ENCODE measurements around the gene ACBD4. TPM values are rescaled to one million over a fixed set of nuclear protein-coding genes. Genes with fewer than 3 reads are reported as not detected.

The ACBD4 gene
- total and polyA plus RNA-seq, 2 of the 13 experiments (the other 11 are each of a cell fraction or from before 2014, with no cell fraction given) = 16.1 to 26.9 TPM

DNA sequence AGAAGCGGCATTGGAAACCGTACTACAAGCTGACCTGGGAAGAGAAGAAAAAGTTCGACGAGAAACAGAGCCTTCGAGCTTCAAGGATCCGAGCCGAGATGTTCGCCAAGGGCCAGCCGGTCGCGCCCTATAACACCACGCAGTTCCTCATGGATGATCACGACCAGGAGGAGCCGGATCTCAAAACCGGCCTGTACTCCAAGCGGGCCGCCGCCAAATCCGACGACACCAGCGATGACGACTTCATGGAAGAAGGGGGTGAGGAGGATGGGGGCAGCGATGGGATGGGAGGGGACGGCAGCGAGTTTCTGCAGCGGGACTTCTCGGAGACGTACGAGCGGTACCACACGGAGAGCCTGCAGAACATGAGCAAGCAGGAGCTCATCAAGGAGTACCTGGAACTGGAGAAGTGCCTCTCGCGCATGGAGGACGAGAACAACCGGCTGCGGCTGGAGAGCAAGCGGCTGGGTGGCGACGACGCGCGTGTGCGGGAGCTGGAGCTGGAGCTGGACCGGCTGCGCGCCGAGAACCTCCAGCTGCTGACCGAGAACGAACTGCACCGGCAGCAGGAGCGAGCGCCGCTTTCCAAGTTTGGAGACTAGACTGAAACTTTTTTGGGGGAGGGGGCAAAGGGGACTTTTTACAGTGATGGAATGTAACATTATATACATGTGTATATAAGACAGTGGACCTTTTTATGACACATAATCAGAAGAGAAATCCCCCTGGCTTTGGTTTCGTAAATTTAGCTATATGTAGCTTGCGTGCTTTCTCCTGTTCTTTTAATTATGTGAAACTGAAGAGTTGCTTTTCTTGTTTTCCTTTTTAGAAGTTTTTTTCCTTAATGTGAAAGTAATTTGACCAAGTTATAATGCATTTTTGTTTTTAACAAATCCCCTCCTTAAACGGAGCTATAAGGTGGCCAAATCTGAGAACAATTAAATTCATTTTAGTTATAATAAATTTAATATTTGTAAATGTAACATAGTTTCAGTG lies 14.5 kb downstream of the ACBD4 start (continued):
- TF ChIP-seq ZSCAN29 (CRISPR knock-in tag; conservative IDR thresholded peaks at IDR 0.05) (no peak), ZNF768 (CRISPR knock-in tag; IDR thresholded peaks at IDR 0.05) (peak; percentile 50; the same call in 1 of the 2 replicates), PHF8 (CRISPR knock-in tag; IDR thresholded peaks at IDR 0.05) (peak; percentile 33; the same call in 1 of the 2 replicates), ARID2 (CRISPR knock-in tag; IDR thresholded peaks at IDR 0.05; ENCODE audit: borderline replicate concordance) (peak; percentile 15; the same call in 1 of the 2 replicates), ZNF615 (CRISPR knock-in tag; IDR thresholded peaks at IDR 0.05; ENCODE audit: borderline replicate concordance) (no peak), ZSCAN25 (CRISPR knock-in tag; IDR thresholded peaks at IDR 0.05) (no peak; the same call in 1 of the 2 replicates), ZNF33B (CRISPR knock-in tag; IDR thresholded peaks at IDR 0.05) (0 out of 2 replicates have a peak, but pooled peaks have one; percentile 36), ZNF772 (CRISPR knock-in tag; IDR thresholded peaks at IDR 0.05) (no peak), HOXA5 (CRISPR knock-in tag; IDR thresholded peaks at IDR 0.05) (peak; percentile 40; the same call in 1 of the 2 replicates), ZKSCAN8 (CRISPR knock-in tag; IDR thresholded peaks at IDR 0.05; ENCODE audit: borderline replicate concordance) (no peak), PHF20 (CRISPR knock-in tag; IDR thresholded peaks at IDR 0.05) (no peak), HDAC6 (IDR thresholded peaks at IDR 0.05; ENCODE audit: low read depth, low read length) (no peak), ZNF746 (CRISPR knock-in tag; IDR thresholded peaks at IDR 0.05) (no peak), POLR2A (IDR thresholded peaks at IDR 0.05; ENCODE audit: insufficient read depth in 1 of 2, low read depth in 2 of 2, low read length in 2 of 2) (peak in 1 of 2 experiments; percentile 47; a peak in 1 of 4 replicates), TOPORS (CRISPR knock-in tag; IDR thresholded peaks at IDR 0.05) (peak; percentile 45; the same call in 1 of the 2 replicates), NR2F6 (IDR thresholded peaks at IDR 0.05) (no peak), NR2F6 (CRISPR knock-in tag; IDR thresholded peaks at IDR 0.05) (no peak), BHLHE40 (IDR thresholded peaks at IDR 0.05; ENCODE audit: low read length) (no peak)
- TF ChIP-seq, protein P1, sequence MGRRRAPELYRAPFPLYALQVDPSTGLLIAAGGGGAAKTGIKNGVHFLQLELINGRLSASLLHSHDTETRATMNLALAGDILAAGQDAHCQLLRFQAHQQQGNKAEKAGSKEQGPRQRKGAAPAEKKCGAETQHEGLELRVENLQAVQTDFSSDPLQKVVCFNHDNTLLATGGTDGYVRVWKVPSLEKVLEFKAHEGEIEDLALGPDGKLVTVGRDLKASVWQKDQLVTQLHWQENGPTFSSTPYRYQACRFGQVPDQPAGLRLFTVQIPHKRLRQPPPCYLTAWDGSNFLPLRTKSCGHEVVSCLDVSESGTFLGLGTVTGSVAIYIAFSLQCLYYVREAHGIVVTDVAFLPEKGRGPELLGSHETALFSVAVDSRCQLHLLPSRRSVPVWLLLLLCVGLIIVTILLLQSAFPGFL (CRISPR knock-in tag; IDR thresholded peaks at IDR 0.05) = no peak
- TF ChIP-seq, protein P2, sequence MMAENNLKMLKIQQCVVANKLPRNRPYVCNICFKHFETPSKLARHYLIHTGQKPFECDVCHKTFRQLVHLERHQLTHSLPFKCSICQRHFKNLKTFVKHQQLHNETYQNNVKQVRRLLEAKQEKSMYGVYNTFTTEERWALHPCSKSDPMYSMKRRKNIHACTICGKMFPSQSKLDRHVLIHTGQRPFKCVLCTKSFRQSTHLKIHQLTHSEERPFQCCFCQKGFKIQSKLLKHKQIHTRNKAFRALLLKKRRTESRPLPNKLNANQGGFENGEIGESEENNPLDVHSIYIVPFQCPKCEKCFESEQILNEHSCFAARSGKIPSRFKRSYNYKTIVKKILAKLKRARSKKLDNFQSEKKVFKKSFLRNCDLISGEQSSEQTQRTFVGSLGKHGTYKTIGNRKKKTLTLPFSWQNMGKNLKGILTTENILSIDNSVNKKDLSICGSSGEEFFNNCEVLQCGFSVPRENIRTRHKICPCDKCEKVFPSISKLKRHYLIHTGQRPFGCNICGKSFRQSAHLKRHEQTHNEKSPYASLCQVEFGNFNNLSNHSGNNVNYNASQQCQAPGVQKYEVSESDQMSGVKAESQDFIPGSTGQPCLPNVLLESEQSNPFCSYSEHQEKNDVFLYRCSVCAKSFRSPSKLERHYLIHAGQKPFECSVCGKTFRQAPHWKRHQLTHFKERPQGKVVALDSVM (CRISPR knock-in tag; IDR thresholded peaks at IDR 0.05) = no peak
- TF ChIP-seq, protein P3, sequence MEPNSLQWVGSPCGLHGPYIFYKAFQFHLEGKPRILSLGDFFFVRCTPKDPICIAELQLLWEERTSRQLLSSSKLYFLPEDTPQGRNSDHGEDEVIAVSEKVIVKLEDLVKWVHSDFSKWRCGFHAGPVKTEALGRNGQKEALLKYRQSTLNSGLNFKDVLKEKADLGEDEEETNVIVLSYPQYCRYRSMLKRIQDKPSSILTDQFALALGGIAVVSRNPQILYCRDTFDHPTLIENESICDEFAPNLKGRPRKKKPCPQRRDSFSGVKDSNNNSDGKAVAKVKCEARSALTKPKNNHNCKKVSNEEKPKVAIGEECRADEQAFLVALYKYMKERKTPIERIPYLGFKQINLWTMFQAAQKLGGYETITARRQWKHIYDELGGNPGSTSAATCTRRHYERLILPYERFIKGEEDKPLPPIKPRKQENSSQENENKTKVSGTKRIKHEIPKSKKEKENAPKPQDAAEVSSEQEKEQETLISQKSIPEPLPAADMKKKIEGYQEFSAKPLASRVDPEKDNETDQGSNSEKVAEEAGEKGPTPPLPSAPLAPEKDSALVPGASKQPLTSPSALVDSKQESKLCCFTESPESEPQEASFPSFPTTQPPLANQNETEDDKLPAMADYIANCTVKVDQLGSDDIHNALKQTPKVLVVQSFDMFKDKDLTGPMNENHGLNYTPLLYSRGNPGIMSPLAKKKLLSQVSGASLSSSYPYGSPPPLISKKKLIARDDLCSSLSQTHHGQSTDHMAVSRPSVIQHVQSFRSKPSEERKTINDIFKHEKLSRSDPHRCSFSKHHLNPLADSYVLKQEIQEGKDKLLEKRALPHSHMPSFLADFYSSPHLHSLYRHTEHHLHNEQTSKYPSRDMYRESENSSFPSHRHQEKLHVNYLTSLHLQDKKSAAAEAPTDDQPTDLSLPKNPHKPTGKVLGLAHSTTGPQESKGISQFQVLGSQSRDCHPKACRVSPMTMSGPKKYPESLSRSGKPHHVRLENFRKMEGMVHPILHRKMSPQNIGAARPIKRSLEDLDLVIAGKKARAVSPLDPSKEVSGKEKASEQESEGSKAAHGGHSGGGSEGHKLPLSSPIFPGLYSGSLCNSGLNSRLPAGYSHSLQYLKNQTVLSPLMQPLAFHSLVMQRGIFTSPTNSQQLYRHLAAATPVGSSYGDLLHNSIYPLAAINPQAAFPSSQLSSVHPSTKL (CRISPR knock-in tag; IDR thresholded peaks at IDR 0.05) = no peak
- TF ChIP-seq, protein P4, sequence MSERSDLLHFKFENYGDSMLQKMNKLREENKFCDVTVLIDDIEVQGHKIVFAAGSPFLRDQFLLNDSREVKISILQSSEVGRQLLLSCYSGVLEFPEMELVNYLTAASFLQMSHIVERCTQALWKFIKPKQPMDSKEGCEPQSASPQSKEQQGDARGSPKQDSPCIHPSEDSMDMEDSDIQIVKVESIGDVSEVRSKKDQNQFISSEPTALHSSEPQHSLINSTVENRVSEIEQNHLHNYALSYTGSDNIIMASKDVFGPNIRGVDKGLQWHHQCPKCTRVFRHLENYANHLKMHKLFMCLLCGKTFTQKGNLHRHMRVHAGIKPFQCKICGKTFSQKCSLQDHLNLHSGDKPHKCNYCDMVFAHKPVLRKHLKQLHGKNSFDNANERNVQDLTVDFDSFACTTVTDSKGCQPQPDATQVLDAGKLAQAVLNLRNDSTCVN (CRISPR knock-in tag; IDR thresholded peaks at IDR 0.05; ENCODE audit: borderline replicate concordance) = peak; percentile 52; the same call in 1 of the 2 replicates
